Measurements from ENCODE around the gene MXD4.
A peak's percentile ranks its signal among the peaks of the same experiment; 100 is the strongest.

The MXD4 gene

DNA sequence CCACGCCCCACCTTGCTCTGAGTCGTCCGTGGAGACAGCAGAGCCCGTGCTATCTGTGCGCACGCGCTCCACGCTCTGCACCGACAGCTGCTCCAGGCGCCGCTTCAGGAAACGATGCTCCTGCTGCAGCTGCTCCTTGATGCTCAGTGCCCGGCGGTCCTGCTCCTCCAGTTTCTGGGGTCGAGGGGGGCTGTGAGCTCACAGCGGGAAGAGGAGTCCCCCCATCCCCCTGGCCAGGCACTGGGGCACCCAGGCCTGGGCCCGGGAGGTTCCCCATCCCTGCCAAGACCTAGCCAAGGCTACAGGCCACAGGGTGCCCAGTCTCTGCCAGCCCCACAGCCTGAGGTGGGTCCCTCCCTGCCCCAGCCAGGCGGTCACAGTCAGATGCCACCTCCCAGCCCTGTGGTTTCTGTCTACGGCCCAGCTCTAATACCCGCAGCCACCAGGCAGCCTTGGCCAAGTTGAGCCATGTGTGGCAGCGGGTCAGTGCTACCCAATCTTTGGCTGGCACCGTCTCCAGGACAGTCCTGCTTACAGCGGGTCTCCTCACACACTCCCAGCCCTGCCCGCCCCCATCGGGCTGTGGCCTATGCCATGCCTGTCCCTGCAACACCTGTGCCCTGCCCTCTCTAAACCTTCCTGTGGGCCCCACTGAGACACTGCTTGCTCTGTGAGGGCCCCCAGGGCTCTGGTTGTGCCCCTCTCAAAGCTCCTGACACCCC, 10.7 kb downstream of the MXD4 start:
- no peak for DNase-seq (ENCODE audit: low read depth in 3 of 3)

DNA sequence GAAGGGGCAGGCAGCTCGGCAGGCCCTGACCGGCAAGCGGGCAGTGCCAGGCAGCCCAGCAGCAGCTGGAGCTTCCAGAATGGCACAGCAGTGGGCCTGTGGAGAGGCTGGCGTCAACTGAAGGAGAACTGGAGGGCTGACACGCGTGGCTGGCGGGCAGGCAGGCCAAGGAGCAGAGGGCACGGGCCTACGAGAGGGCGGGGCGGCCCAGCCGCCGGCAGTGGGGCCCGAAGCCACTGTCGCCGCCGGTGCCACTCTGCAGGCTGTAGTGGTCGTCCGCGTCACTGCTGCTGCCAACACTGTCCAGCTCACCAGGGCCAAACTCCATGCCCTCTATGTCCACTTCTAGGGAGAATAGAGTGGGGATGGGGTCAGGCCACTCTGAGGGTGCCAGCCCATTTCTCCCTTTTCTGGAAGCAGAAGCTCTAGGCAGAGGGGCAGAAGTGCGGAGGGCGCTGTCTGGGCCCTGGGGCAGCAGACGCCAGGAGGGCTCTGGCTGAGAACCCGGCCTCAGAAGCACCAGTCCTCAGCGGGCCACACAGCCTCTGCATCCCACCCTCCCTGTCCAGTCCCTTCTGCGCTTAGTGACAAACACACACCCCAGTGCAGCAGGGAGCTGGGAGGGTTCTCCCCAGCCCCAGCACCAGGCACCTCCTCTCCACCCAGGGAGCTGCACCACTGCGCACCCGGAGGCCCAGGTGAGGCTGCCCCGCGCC, 11.4 kb downstream of the MXD4 start:
- DNase-seq (ENCODE audit: low read depth in 3 of 3), result no peak

- DNase-seq (ENCODE audit: low read depth in 3 of 3), result no peak
These were observed 12.2 kb downstream of the MXD4 start for GRCh38 chr4:2249526-2250356.

GRCh38 chr4:2248821-2249261, 13.1 kb downstream of the MXD4 start:
- no peak for DNase-seq (ENCODE audit: low read depth in 3 of 3)

GRCh38 chr4:2248044-2248780, 13.7 kb downstream of the MXD4 start:
- no peak for DNase-seq (ENCODE audit: low read depth in 3 of 3)

GRCh38 chr4:2247128-2248043, 14.5 kb downstream of the MXD4 start:
- no peak for DNase-seq (ENCODE audit: low read depth in 3 of 3)

- DNase-seq (ENCODE audit: low read depth in 3 of 3), result no peak
These were observed 15.4 kb downstream of the MXD4 start for GRCh38 chr4:2246384-2247127.

DNA sequence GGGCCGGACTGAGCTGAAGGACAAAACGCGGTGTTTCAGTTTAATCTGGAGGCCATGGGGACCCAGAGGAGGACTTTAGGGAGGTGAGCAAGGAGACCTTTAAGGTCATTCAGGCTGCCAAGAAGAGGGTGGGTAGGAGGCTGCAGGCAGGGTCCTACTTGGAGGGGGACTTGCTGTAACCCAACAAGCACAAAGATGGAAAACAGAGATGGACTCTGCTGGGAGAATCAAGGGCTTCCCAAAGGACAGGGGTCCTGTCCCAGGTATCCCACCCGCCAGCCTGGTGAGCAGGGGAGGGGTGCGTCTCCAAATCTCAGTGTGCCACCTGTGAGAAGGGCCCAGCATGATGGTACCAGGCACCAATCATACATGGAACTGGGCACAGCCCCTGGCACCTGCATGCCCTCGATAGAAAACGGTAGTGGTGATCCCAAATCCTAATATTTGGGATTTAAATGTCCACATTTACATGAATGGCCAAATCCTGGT, 16.1 kb downstream of the MXD4 start:
- DNase-seq (ENCODE audit: low read depth in 3 of 3), result no peak

- no peak for DNase-seq (ENCODE audit: low read depth in 3 of 3)
These were observed 16.7 kb downstream of the MXD4 start for GRCh38 chr4:2245057-2245786.

DNA sequence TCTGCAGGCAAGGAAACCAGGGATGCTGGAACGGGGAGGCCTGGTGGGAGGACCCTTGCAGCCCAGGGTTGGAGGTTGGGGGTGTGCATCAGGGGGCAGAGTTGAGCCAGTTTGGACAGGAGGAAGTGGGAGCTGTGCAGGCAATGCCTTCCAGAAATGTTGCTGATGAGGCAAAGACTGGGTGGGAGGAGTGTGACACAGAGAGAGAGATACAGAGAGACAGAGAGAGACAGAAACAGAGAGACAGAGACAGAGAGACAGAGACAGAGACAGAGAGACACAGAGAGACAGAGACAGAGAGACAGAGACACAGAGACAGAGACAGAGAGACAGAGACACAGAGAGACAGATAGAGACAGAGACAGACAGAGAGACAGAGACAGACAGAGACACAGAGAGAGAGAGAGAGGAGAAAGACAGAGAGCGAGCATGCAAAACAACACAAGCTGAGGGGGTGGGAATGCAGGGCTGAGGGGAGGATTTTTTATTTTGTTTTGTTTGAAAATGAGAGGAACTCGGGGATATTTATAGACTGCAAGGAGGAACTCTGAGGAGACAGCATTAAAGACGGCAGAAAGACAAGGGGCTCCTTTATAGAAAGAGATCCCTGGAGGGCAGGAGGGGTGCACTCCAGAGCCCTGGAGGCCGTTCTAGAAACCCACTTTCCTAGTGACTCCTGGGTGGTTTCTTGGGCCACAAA, 18.1 kb downstream of the MXD4 start:
- no peak for DNase-seq (ENCODE audit: low read depth in 3 of 3)

- DNase-seq (ENCODE audit: low read depth in 3 of 3), result peak; percentile 99
These were observed 20.2 kb downstream of the MXD4 start, which contains the start of the genes HAUS3 and POLN for GRCh38 chr4:2241410-2242353. HAUS3 (minus strand) TSS chr4:2242121; CDS start chr4:2240946, 1,175 bp downstream. POLN (minus strand) TSS chr4:2242121; CDS start chr4:2229231, 12,890 bp downstream.

DNA sequence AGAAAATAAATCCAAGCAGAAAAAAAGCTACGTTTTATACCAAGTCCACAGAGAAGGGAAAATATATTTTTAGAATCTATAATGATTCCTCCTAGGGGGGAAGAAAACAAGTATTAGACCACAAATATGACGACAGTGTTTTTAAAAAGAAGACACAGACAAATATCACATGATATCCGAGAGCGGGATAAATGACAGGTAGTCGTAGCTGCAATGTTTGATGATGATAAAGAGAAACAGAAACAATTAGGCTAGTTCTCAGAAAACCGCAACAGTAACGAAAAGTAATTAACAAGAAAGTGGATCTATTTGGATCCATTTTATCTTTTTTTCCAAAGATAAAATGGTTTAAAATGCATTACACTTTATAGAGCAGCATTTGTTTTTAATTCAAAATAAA, 20.9 kb downstream of the MXD4 start:
- DNase-seq (ENCODE audit: low read depth in 3 of 3), result no peak

GRCh38 chr4:2236944-2237666, 24.8 kb downstream of the MXD4 start:
- DNase-seq (ENCODE audit: low read depth in 3 of 3), result no peak

DNA sequence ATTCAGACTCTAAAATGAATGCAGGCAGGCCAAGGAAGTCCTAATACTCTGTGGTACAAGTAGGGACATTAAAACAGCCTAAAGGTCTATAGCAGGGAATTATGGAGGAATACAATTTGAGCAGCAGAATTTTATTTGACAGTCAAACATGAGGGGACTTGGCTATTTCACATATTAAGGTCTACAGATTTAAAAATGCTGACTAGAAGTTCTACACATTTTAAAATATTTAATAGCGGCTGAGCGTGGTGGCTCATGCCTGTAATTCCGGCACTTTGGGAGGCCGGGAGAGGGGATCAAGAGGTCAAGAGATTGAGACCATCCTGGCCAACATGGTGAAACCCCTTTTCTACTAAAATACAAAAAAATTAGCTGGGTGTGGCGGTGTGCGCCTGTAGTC, 30.8 kb downstream of the MXD4 start:
- DNase-seq (ENCODE audit: low read depth in 3 of 3), result no peak

DNA sequence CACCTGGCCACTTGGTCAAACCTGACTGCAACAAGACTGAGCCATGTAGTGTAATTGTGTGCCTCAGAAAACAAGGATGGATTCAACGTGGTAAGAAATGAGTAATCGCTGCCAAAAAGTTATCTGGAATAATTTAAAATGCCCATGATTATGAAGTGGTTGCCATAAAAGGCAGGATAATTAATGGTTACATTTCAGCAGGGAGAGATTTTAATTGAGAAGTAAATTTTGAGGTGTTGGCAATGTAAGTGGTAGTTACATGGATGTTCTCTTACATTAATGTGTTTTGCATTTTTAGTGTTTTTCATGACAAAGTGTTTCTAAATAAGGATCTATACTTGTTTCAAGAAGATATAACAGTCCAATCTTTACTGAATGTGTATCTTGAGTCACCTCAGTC, 35.6 kb downstream of the MXD4 start:
- no peak for DNase-seq (ENCODE audit: low read depth in 3 of 3)

- DNase-seq (ENCODE audit: low read depth in 3 of 3), result no peak
These were observed 39.1 kb downstream of the MXD4 start for GRCh38 chr4:2222838-2223237.
